ENCODE data around the gene OTULIN. TPM values are rescaled to one million over a fixed set of nuclear protein-coding genes. Genes with fewer than 3 reads are reported as not detected.

The OTULIN gene
- total and polyA plus RNA-seq, 2 of the 8 experiments (the other 6 are each of a cell fraction or from before 2014, with no cell fraction given), result 5.2 to 34.8 TPM

GRCh38 chr5:14724633-14725032, 60.1 kb downstream of the OTULIN start (continued):
- no peak for TF ChIP-seq CHD7 (IDR thresholded peaks at IDR 0.05; ENCODE audit: insufficient replicate concordance, low read length)
- no peak for TF ChIP-seq RNF2 (IDR thresholded peaks at IDR 0.05; ENCODE audit: borderline replicate concordance, low read depth, low read length, missing control alignments, poor library complexity, severe bottlenecking)
- TF ChIP-seq ZNF274 (IDR thresholded peaks at IDR 0.05; ENCODE audit: borderline replicate concordance, extremely low read depth, low read length), result no peak
- no peak for TF ChIP-seq POLR2AphosphoS5 (IDR thresholded peaks at IDR 0.05; ENCODE audit: low read depth, low read length)
- TF ChIP-seq RFX5 (IDR thresholded peaks at IDR 0.05; ENCODE audit: borderline replicate concordance, low read depth, low read length), result no peak
- no peak for TF ChIP-seq HDAC6 (IDR thresholded peaks at IDR 0.05; ENCODE audit: low read depth, low read length)
- no peak for TF ChIP-seq CTCF (IDR thresholded peaks at IDR 0.05; ENCODE audit: control extremely low read depth in 1 of 3, insufficient read depth in 1 of 3, low read depth in 1 of 3, low read length in 3 of 3)
- no peak for TF ChIP-seq HDAC2 (IDR thresholded peaks at IDR 0.05; ENCODE audit: borderline replicate concordance in 1 of 2, low read depth in 2 of 2, low read length in 2 of 2)
